SK-N-SH (cell line): ENCODE measurements around the gene ZNF521. TPM values are rescaled to one million over a fixed set of nuclear protein-coding genes. Genes with fewer than 3 reads are reported as not detected.

Source experiments
- CTCF ChIA-PET: fragments of 300-600, 350-600 bp; formaldehyde crosslinking; extraction: SDS; loops from one replicate; lab custom pipeline; 2021; lab: Yijun Ruan, JAX
- POLR2A ChIA-PET: fragments of 350-600 bp; sonication (Branson Sonifier 250); formaldehyde crosslinking; extraction: SDS; loops from one replicate; lab custom pipeline; 2020; ENCODE audit warnings: antibody characterized with exemption, inconsistent platforms; lab: Yijun Ruan, JAX
- DNase-seq: peaks from one replicate; pipeline ENCODE4 v3.0.0; 2012
- H2AFZ ChIP-seq: fragments of 200-600 bp; sonication (generic); 2 replicates; pipeline ENCODE4 v1.8.1; 2016; ENCODE audit warnings: antibody characterized with exemption, mild to moderate bottlenecking, low read depth
- H3F3A ChIP-seq: fragments of 200-600 bp; sonication (generic); replicated peaks from 2 replicates; pipeline ENCODE3; 2016; ENCODE audit warnings: antibody characterized with exemption, mild to moderate bottlenecking; ENCODE audit not compliant: insufficient read depth
- H3K27ac ChIP-seq, 2 experiments: fragments of 200-500 bp in 1 of 2; fragments of 200-600 bp in 1 of 2; sonication (Bioruptor generic) in 1 of 2; sonication (generic), shearing (Covaris generic) in 1 of 2; 2 replicates each; pipeline versions ENCODE4 v1.5.1 to v1.6.1; 2014 to 2016; ENCODE audit warnings: low read depth in 2 of 2, inconsistent platforms in 1 of 2, low read length in 1 of 2, mild to moderate bottlenecking in 1 of 2, mixed read lengths in 1 of 2
- H3K27me3 ChIP-seq: fragments of 200-600 bp; sonication (generic), shearing (Covaris generic); 2 replicates; pipeline ENCODE4 v1.6.1; 2016; ENCODE audit warnings: mixed run types; ENCODE audit not compliant: insufficient read depth
- H3K36me3 ChIP-seq, 2 experiments: fragments of 200-500 bp in 1 of 2; fragments of 200-600 bp in 1 of 2; sonication (Bioruptor generic) in 1 of 2; sonication (generic) in 1 of 2; replicated peaks in 1 of 2; 2 replicates each; pipeline versions ENCODE3 to v1.5.1; 2014 to 2016; ENCODE audit warnings: low read length in 1 of 2, mild to moderate bottlenecking in 1 of 2; ENCODE audit not compliant: insufficient read depth in 2 of 2, control insufficient read depth in 1 of 2
- H3K4me1 ChIP-seq, 2 experiments: fragments of 200-500 bp in 1 of 2; fragments of 200-600 bp in 1 of 2; sonication (Bioruptor generic) in 1 of 2; sonication (generic), shearing (Covaris generic) in 1 of 2; 2 replicates each; pipeline versions ENCODE4 v1.5.1 to v1.6.1; 2014 to 2016; ENCODE audit warnings: low read depth in 1 of 2, low read length in 1 of 2, mixed run types in 1 of 2; ENCODE audit not compliant: insufficient read depth in 2 of 2, control insufficient read depth in 1 of 2
- H3K4me2 ChIP-seq: fragments of 200-600 bp; sonication (generic), shearing (Covaris generic); 2 replicates; pipeline ENCODE4 v1.6.1; 2017; ENCODE audit warnings: mixed run types
- H3K4me3 ChIP-seq, 2 experiments: fragments of 200-500 bp in 1 of 2; fragments of 200-600 bp in 1 of 2; sonication (Bioruptor generic) in 1 of 2; sonication (generic), shearing (Covaris generic) in 1 of 2; 2 replicates each; pipeline versions ENCODE4 v1.5.1 to v1.8.1; 2014 to 2016; ENCODE audit warnings: low read depth in 2 of 2, inconsistent platforms in 1 of 2, low read length in 1 of 2, mild to moderate bottlenecking in 1 of 2, mixed read lengths in 1 of 2, moderate library complexity in 1 of 2
- H3K79me2 ChIP-seq: fragments of 200-600 bp; sonication (generic); 2 replicates; pipeline ENCODE4 v1.8.1; 2017; ENCODE audit warnings: mild to moderate bottlenecking; ENCODE audit not compliant: insufficient read depth
- H3K9ac ChIP-seq: fragments of 200-600 bp; sonication (generic); 2 replicates; pipeline ENCODE4 v1.6.1; 2017; ENCODE audit warnings: mixed run types
- H3K9me2 ChIP-seq: fragments of 200-600 bp; sonication (generic); 2 replicates; pipeline ENCODE4 v1.6.1; 2017; ENCODE audit warnings: mixed run types
- H3K9me3 ChIP-seq: fragments of 200-600 bp; sonication (generic); 2 replicates; pipeline ENCODE4 v1.6.1; 2017; ENCODE audit warnings: mixed run types, mild to moderate bottlenecking, moderate library complexity
- H4K20me1 ChIP-seq: fragments of 200-600 bp; sonication (generic); 2 replicates; pipeline ENCODE4 v1.6.1; 2017; ENCODE audit warnings: mild to moderate bottlenecking, mixed run types; ENCODE audit not compliant: insufficient read depth
- CHD2 ChIP-seq: fragments of 150-350 bp; IDR thresholded peaks from 2 replicates; pipeline ENCODE4 v1.6.1; 2018; ENCODE audit warnings: low read length; ENCODE audit not compliant: partially characterized antibody
- EP300 ChIP-seq, 2 experiments: IDR thresholded peaks; 2 replicates each; pipeline versions ENCODE4 v1.4.0 to v1.6.1; 2012; ENCODE audit warnings: borderline replicate concordance in 1 of 2, low read depth in 1 of 2, low read length in 1 of 2
- EZH2phosphoT487 ChIP-seq: fragments of 200-600 bp; sonication (generic); IDR thresholded peaks from 2 replicates; pipeline ENCODE4 v1.6.1; 2017; ENCODE audit warnings: low read depth, mixed run types, mild to moderate bottlenecking, antibody characterized with exemption, moderate library complexity, borderline replicate concordance
- FOSL2 ChIP-seq: IDR thresholded peaks from 2 replicates; pipeline ENCODE4 v1.4.0; 2012; ENCODE audit warnings: low read depth, mild to moderate bottlenecking, moderate library complexity, borderline replicate concordance
- FOXJ3 ChIP-seq: sonication (generic); formaldehyde crosslinking; IDR thresholded peaks from 2 replicates; pipeline ENCODE4 v1.5.1; 2020; ENCODE audit warnings: mild to moderate bottlenecking, missing genetic modification reagents
- FOXM1 ChIP-seq: IDR thresholded peaks from 2 replicates; pipeline ENCODE4 v1.4.0; 2012; ENCODE audit warnings: low read depth, mild to moderate bottlenecking
- GABPA ChIP-seq: IDR thresholded peaks from 2 replicates; pipeline ENCODE4 v1.4.0; 2012; ENCODE audit warnings: low read depth, mild to moderate bottlenecking
- GATA2 ChIP-seq: sonication (generic); formaldehyde crosslinking; IDR thresholded peaks from 2 replicates; pipeline ENCODE4 v1.5.0; 2020; ENCODE audit warnings: mild to moderate bottlenecking, missing genetic modification reagents
- IRF3 ChIP-seq: fragments of 150-350 bp; IDR thresholded peaks from 2 replicates; pipeline ENCODE4 v1.6.1; 2016; ENCODE audit warnings: mild to moderate bottlenecking, low read depth, low read length
- MAX ChIP-seq: IDR thresholded peaks from 2 replicates; pipeline ENCODE4 v1.4.0; 2012; ENCODE audit warnings: low read depth
- MEF2A ChIP-seq: IDR thresholded peaks from 2 replicates; pipeline ENCODE4 v1.4.0; 2012; ENCODE audit warnings: low read depth, borderline replicate concordance
- NRF1 ChIP-seq: IDR thresholded peaks from 2 replicates; pipeline ENCODE4 v1.6.1; 2012; ENCODE audit warnings: low read depth, mild to moderate bottlenecking, low read length
- PBX3 ChIP-seq: IDR thresholded peaks from 2 replicates; pipeline ENCODE4; 2012
- RAD21 ChIP-seq: IDR thresholded peaks from 2 replicates; pipeline ENCODE4 v1.6.1; 2012; ENCODE audit warnings: mild to moderate bottlenecking, low read length
- RCOR1 ChIP-seq: fragments of 150-350 bp; IDR thresholded peaks from 2 replicates; pipeline ENCODE4 v1.6.1; 2017; ENCODE audit warnings: antibody characterized with exemption, low read length
- REST ChIP-seq: IDR thresholded peaks from 2 replicates; pipeline ENCODE4 v1.6.1; 2012; ENCODE audit warnings: mild to moderate bottlenecking, low read depth, low read length, moderate library complexity
- RFX5 ChIP-seq: IDR thresholded peaks from 2 replicates; pipeline ENCODE4 v1.6.1; 2012; ENCODE audit warnings: mild to moderate bottlenecking, improper control_type of control experiment, low read length
- RXRA ChIP-seq: IDR thresholded peaks from 2 replicates; pipeline ENCODE4 v1.4.0; 2012; ENCODE audit warnings: low read depth, mild to moderate bottlenecking, borderline replicate concordance
- SIN3A ChIP-seq: IDR thresholded peaks from 2 replicates; pipeline ENCODE4 v1.6.1; 2012; ENCODE audit warnings: low read depth, mild to moderate bottlenecking, low read length, moderate library complexity, borderline replicate concordance
- SMC3 ChIP-seq: IDR thresholded peaks from 2 replicates; pipeline ENCODE4 v1.6.1; 2012; ENCODE audit warnings: low read depth, low read length, improper control_type of control experiment
- TAF1 ChIP-seq: IDR thresholded peaks from 2 replicates; pipeline ENCODE4 v1.6.1; 2012; ENCODE audit warnings: low read depth, mild to moderate bottlenecking, low read length, moderate library complexity, borderline replicate concordance
- TCF12 ChIP-seq: IDR thresholded peaks from 2 replicates; pipeline ENCODE4 v1.4.0; 2012
- TEAD4 ChIP-seq: IDR thresholded peaks from 2 replicates; pipeline ENCODE4 v1.4.0; 2012; ENCODE audit warnings: mild to moderate bottlenecking, borderline replicate concordance; ENCODE audit not compliant: insufficient read depth
- USF2 ChIP-seq: fragments of 150-350 bp; IDR thresholded peaks from 2 replicates; pipeline ENCODE4 v1.6.1; 2017; ENCODE audit warnings: antibody characterized with exemption, low read length, low read depth, borderline replicate concordance
- YY1 ChIP-seq: IDR thresholded peaks from 2 replicates; pipeline ENCODE4 v1.4.0; 2012; ENCODE audit warnings: low read depth, mild to moderate bottlenecking
- ZBTB33 ChIP-seq: IDR thresholded peaks from 2 replicates; pipeline ENCODE4 v1.4.0; 2012; ENCODE audit warnings: low read depth, borderline replicate concordance
- polyA plus RNA-seq, 3 experiments: library from polyadenylated mRNA; depleted of rRNA; stranded (reverse); fragments of >200 nt; gene quantifications; 2 replicates each; pipeline ENCODE4 v1.2.3, GENCODE V29; 2012

The ZNF521 gene
- polyA plus RNA-seq, 1 of the 3 experiments (the other 2 are of a cell fraction): 14.1 TPM

- DNase-seq: no peak
- Histone ChIP-seq H3K9me2 (no peaks in the 10 kb centered on the region), H3K4me1 (no peaks in the 10 kb centered on the region; a peak in 2 of 4 replicates), H2AFZ (no peak overlapping the region), H3K36me3 (no peaks in the 10 kb centered on the region), H3F3A (peaks cover 8% of the 10 kb centered on the region), H3K4me3 (no peak overlapping the region), H3K9ac (no peak overlapping the region), H3K9me3 (peaks cover 9% of the 10 kb centered on the region; the same call in 1 of the 2 replicates), H3K27ac (peak overlapping the region; percentile 35 to 83; a peak in 2 of 4 replicates), H3K4me2 (peak overlapping the region; percentile 30; the same call in 1 of the 2 replicates), H3K27me3 (no peaks in the 10 kb centered on the region), H4K20me1 (no peaks in the 10 kb centered on the region), H3K79me2 (no peaks in the 10 kb centered on the region)
- ChIA-PET POLR2A (no interaction called here), CTCF (no interaction called here)
- TF ChIP-seq TAF1 (peak; percentile 49; the same call in 1 of the 2 replicates), GATA2 (no peak), SIN3A (peak; percentile 88; the same call in 1 of the 2 replicates), IRF3 (no peak), YY1 (no peak), RAD21 (no peak), TCF12 (peak; percentile 100), SMC3 (no peak), GABPA (peak; percentile 45; the same call in 1 of the 2 replicates), NRF1 (no peak), MAX (no peak; the same call in 1 of the 2 replicates), MEF2A (peak; percentile 68), FOXJ3 (CRISPR knock-in tag) (no peak), RXRA (peak; percentile 96), REST (0 out of 2 replicates have a peak, but pooled peaks have one; percentile 25), CHD2 (no peak), FOXM1 (peak; percentile 99), TEAD4 (peak; percentile 99), USF2 (no peak), ZBTB33 (peak; percentile 91), EP300 (IDR thresholded peaks at IDR 0.05; ENCODE audit: borderline replicate concordance in 1 of 2, low read depth in 1 of 2, low read length in 1 of 2) (peak; percentile 75 to 100), RFX5 (no peak), PBX3 (peak; percentile 99), FOSL2 (peak; percentile 96), EZH2phosphoT487 (no peak), RCOR1 (no peak)
These were observed 47.6 kb upstream of the ZNF521 start for GRCh38 chr18:25399554-25399953.
